ENCODE data around the gene NEU3. TPM values are rescaled to one million over a fixed set of nuclear protein-coding genes. Genes with fewer than 3 reads are reported as not detected.

Gene NEU3
- total RNA-seq, 1 donor from 2014 or later, result 6.6 TPM

DNA sequence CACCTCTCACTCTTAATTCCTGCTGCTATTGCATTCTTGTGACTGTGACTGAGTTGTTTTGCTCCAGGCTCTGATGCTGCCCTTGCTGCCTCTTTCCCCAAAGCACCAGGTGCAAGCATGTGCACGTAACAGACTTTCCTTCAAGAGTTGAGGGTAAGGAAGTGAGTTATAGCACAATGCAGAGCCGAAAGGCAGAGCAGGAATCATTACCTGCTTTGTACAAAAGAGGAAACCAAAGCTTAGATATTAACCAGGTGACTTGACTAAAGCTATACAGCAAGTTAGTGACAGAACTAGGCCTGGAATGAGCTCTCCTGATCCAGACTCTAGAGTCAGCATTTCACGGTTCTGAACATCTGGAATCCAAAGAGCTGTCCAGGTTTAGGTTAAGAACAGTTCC, 33.6 kb downstream of the NEU3 start:
- peaks cover 14% of the 10 kb centered on the region for H3K36me3 Mint-ChIP-seq (ENCODE audit: unreplicated experiment)
- H3K27me3 Mint-ChIP-seq (ENCODE audit: unreplicated experiment), result peaks cover 4% of the 10 kb centered on the region
- DNase-seq, result no peak
- peaks cover 6% of the 10 kb centered on the region for H3K9me3 Mint-ChIP-seq (ENCODE audit: unreplicated experiment)
- H3K4me1 Mint-ChIP-seq (ENCODE audit: low read depth, unreplicated experiment), result no peaks in the 10 kb centered on the region
- TF ChIP-seq, protein P1, sequence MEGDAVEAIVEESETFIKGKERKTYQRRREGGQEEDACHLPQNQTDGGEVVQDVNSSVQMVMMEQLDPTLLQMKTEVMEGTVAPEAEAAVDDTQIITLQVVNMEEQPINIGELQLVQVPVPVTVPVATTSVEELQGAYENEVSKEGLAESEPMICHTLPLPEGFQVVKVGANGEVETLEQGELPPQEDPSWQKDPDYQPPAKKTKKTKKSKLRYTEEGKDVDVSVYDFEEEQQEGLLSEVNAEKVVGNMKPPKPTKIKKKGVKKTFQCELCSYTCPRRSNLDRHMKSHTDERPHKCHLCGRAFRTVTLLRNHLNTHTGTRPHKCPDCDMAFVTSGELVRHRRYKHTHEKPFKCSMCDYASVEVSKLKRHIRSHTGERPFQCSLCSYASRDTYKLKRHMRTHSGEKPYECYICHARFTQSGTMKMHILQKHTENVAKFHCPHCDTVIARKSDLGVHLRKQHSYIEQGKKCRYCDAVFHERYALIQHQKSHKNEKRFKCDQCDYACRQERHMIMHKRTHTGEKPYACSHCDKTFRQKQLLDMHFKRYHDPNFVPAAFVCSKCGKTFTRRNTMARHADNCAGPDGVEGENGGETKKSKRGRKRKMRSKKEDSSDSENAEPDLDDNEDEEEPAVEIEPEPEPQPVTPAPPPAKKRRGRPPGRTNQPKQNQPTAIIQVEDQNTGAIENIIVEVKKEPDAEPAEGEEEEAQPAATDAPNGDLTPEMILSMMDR (IDR thresholded peaks at IDR 0.05; ENCODE audit: partially characterized antibody, unreplicated experiment), result no peak
- no peak overlapping the region for H3K4me3 Mint-ChIP-seq (ENCODE audit: unreplicated experiment)
- H3K27ac Mint-ChIP-seq (ENCODE audit: unreplicated experiment), result no peak overlapping the region

DNA sequence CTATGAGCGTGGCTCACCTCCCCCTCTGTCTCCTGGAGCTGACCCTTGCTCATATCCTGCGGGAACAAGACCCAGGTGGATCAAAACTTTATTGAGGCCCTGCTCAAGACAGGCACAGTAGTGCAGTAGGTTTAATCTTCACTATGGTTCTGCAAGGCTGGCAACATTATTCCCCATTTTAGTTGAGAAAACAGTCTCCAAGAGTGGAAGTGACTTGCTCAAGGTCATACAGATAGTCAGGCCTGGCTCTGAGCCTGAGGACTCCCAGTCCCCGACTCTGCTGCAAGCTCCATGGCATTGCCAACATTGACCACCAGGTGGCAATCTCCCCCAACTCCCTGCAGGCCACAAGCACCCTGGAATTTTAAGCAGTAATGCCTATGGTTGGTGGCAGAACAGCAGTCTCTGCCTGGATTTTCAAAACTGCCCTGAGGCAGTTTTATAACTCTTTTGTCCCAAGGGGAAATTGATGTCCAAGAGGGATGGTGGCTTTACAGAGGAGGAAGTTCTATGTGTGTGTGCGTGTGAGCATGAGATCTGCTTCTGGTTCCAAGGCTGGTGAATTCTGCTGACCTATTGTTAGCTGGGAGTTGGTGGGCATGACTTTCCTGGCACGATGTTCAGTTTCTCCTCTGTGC, 34.1 kb downstream of the NEU3 start:
- peaks cover 6% of the 10 kb centered on the region for H3K9me3 Mint-ChIP-seq (ENCODE audit: unreplicated experiment)

DNA sequence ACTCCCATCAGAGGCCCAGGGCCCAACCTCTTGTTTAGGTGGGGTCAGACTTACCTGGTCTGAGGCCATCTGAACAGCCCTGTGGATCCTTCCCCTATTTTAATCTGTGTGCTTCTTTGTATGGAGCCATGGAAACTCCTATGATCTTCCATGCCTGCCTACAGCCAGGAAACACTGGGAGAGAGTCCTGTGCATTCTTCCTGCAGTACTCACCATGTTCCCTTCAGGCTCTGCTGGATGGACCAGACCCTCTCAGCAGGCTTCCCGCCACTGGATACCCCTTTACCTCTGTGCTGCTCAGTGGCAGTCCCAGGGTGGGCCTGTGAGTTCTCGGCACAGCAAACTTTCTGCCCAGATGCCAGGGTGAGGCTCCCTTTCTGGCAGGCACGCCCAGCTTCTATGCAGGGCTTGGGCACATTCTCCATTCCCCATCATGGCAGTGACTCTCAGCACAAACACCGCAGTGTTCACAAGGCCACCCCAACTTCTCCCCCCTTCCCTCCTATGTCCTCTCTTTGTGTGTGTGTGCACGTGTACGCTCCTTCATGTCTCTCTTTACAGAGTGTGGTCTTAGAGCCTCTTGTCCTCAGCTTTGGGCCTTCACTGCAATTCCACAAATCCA, 34.8 kb downstream of the NEU3 start:
- TF ChIP-seq, protein P1 (IDR thresholded peaks at IDR 0.05; ENCODE audit: partially characterized antibody, unreplicated experiment), result no peak
- no peak for DNase-seq
- Mint-ChIP-seq H3K27ac (ENCODE audit: unreplicated experiment) (no peak overlapping the region), H3K36me3 (ENCODE audit: unreplicated experiment) (peaks cover 4% of the 10 kb centered on the region), H3K9me3 (ENCODE audit: unreplicated experiment) (peaks cover 4% of the 10 kb centered on the region), H3K4me1 (ENCODE audit: low read depth, unreplicated experiment) (no peaks in the 10 kb centered on the region), H3K4me3 (ENCODE audit: unreplicated experiment) (no peak overlapping the region), H3K27me3 (ENCODE audit: unreplicated experiment) (peaks cover 4% of the 10 kb centered on the region)

More for the DNA sequence above, 34.1 kb downstream of the NEU3 start:
- TF ChIP-seq, protein P1 (IDR thresholded peaks at IDR 0.05; ENCODE audit: partially characterized antibody, unreplicated experiment), result peak; percentile 98
- Mint-ChIP-seq H3K4me1 (ENCODE audit: low read depth, unreplicated experiment) (no peaks in the 10 kb centered on the region), H3K36me3 (ENCODE audit: unreplicated experiment) (peaks cover 11% of the 10 kb centered on the region), H3K27ac (ENCODE audit: unreplicated experiment) (no peak overlapping the region), H3K27me3 (ENCODE audit: unreplicated experiment) (peaks cover 4% of the 10 kb centered on the region), H3K4me3 (ENCODE audit: unreplicated experiment) (no peak overlapping the region)
- DNase-seq, result peak; percentile 88

DNA sequence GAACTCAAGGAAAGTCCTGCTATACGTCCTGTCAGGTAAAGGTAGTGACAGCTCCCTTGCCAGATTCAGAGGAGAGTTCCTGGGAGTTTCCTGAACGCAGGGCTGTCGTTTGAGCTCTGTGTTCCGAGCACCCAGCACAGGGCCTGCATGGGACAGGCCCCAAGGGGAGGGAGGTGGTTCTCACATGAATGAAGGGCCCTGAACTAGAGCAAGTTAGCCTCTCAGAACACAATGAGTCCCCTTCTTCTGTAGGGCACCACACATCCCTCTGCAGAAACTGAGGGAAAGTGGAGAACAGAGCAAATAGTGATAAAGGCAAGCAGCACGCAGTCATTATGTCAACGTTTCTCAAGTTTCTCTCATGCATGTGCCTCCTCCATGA, 35.3 kb downstream of the NEU3 start:
- peaks cover 4% of the 10 kb centered on the region for H3K27me3 Mint-ChIP-seq (ENCODE audit: unreplicated experiment)
- H3K4me3 Mint-ChIP-seq (ENCODE audit: unreplicated experiment), result no peak overlapping the region
- DNase-seq, result no peak
- H3K36me3 Mint-ChIP-seq (ENCODE audit: unreplicated experiment), result no peaks in the 10 kb centered on the region
- no peak overlapping the region for H3K27ac Mint-ChIP-seq (ENCODE audit: unreplicated experiment)
- H3K4me1 Mint-ChIP-seq (ENCODE audit: low read depth, unreplicated experiment), result no peaks in the 10 kb centered on the region
- H3K9me3 Mint-ChIP-seq (ENCODE audit: unreplicated experiment), result no peaks in the 10 kb centered on the region
- TF ChIP-seq, protein P1 (IDR thresholded peaks at IDR 0.05; ENCODE audit: partially characterized antibody, unreplicated experiment), result no peak

DNA sequence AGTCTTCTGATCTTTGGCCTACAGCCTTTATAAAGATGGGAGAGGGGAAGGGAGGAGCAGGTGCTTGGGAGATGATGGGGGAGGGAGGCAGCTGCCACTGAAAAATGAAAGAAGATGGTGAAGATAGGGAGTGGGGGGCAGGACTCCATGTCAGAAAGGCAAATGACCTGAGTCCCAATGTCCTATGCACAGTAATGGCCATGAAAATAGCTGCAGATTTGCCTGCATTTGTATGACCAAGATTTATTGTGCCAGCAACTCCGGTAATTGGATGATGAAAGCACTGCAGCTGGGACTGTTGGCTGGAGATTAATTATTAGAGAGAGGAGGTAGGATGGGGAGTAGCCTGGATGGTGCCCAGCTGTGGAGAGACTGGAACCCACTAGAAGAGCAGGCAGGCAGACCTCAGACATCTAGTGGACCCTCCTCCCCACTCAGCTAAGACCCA, 36.1 kb downstream of the NEU3 start:
- Mint-ChIP-seq H3K27me3 (ENCODE audit: unreplicated experiment) (peaks cover 4% of the 10 kb centered on the region), H3K4me1 (ENCODE audit: low read depth, unreplicated experiment) (no peaks in the 10 kb centered on the region), H3K27ac (ENCODE audit: unreplicated experiment) (peak overlapping the region; percentile 6), H3K9me3 (ENCODE audit: unreplicated experiment) (no peaks in the 10 kb centered on the region), H3K4me3 (ENCODE audit: unreplicated experiment) (no peak overlapping the region), H3K36me3 (ENCODE audit: unreplicated experiment) (no peaks in the 10 kb centered on the region)
- DNase-seq, result no peak
- TF ChIP-seq, protein P1 (IDR thresholded peaks at IDR 0.05; ENCODE audit: partially characterized antibody, unreplicated experiment), result no peak
